NCI-H1092 (cell line): ENCODE data around the gene SIK3.

Source experiments
- DNase-seq: peaks from one replicate; lab custom pipeline; 2025; lab: John Stamatoyannopoulos, UW

SIK3 gene

DNA sequence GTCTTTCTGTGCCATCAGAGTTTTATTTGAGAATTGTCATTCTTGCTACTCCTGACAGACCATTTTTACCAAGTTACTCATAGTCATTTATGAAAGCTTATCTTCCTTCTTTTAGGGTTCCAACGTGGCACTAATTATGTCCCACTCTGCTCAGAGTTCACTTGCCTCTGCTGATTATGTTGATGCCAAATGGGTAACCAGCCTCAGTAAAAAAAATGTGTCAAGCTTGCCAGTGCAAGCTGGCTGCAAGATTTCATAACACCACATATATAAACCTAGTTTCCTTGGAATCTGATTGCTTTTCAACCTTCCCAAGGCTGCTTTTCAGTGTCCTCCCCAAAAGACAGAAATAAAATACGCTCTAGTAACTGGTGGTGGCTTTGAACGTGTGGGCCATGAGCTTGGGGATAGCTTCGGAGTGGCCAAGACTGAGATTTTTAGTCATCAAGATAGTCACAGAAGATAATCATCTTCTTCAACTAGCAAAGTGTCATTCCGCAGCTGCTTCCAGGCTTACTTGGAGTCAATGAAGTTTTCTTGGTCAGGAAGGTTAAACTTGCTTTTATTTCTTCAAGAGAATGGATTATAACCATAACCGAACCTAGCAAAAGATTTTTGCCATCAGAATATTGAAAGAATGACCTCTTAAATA is 231.3 kb downstream of the SIK3 start:
- no peak for DNase-seq

DNA sequence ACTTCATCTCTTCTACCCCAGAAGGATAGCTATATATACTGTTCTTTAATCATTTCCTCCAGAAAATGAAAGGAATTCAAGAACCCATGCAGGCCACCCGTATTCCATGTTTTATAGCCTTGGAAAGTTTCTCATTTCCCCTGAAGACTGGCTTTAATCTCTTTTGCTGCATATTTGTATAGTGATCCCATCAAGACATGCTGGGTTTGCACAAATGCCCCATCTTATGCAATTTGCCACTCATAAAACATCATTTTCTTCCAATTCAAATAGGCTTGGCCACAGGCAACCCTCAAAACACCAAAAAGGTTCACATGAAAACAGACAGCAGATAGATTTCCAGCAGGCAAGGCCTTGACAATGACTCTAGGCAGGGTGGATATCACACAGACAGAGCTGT is 232.5 kb downstream of the SIK3 start:
- no peak for DNase-seq

- DNase-seq = no peak
These were observed 233.7 kb downstream of the SIK3 start for GRCh38 chr11:116864531-116864930.

- DNase-seq = no peak
These were observed 235.3 kb downstream of the SIK3 start for GRCh38 chr11:116862951-116863350.

DNA sequence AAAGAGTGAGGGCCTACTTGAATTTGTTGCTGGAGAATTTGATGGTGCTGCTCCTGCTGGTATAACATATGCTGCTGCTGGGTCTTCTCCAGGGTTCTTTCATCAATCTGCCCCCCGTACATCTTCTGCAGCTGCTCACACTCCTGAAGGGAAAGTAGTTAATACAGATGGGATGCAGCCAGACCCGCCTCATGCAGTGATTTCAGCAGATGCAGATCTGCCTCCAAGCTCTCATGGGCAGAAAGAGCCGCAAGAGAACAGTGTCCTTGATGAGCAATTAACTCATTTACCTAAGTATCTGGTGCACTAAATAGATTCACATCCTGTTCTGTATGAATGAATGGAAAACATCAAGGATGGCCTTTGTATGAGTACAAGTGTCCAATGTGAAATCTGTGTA is 236.0 kb downstream of the SIK3 start:
- no peak for DNase-seq

DNA sequence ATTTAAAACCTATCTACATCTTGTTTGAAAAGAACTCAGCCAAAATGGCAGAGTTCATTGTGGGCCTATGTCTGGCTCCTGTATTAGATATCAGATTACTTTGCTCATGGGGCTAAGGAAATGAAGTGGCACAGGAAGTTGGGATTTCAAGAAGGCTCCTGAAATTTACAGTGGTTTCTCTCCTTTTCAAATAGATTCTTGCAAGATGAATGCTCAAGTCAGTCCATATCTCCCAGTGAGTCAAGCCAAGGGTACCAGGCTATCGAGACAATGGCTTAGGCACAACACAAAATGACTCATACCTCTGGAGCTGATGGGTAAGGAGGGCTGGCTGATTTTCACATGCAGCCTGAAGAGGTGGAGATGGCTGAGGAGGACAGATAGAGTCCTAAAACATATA is 236.7 kb downstream of the SIK3 start:
- no peak for DNase-seq

DNA sequence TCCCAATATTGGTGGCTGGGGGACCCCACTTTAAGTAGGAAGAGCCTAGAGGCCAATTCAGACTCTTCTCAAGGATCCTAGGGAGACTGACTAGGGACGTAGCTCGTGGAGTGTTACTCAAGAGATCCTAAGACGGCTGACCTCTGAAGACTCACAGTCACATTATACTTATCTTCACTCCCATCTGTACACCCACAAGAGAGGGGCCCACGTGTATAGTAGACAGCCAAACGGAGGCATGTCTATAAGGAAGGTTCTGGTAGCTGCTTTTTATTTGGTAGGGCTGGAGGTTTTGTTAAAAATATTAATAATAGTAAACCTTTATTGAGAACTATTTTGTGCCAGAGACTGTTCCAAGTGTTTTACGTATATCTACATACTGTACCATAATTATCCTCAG is 237.9 kb downstream of the SIK3 start:
- no peak for DNase-seq

DNA sequence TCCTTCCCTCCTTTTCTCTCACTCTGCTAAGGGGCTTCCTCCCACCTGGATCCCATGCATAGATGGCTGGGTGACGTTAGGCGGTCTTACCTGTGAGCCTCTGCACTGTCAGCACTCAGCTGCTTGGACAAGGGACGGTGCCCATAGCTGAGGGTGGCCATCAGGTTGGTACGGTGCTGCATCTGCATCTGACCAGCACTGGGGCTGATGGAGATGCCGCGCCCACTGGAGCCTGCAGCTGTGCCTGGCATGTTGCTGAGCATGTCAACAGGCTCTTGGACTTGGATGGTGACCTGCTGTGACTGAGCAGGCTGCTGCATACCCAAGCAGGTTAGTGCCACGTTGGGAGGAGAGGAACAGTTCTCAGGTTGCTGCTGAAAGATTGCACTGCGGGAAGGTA is 239.1 kb downstream of the SIK3 start:
- DNase-seq = no peak

DNA sequence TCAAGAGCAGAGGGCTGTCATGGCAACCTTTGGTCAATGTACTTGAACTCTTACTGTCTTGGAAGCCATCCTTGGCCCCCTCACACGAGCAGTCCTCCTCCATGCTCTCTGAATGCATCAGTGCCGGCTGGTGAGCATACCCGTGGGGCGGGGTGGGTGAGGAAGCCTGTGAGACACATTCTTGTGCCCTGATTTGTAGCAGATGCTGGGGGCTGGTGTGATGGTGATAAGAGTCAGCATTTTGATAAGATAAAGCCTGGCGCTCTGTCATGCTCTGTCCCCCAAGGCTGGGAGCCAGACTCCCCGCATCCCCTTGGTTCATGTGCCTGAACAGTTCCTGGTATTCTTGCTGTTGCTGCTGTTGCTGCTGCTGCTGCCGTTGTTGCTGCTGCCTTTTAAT is 240.3 kb downstream of the SIK3 start:
- no peak for DNase-seq

DNA sequence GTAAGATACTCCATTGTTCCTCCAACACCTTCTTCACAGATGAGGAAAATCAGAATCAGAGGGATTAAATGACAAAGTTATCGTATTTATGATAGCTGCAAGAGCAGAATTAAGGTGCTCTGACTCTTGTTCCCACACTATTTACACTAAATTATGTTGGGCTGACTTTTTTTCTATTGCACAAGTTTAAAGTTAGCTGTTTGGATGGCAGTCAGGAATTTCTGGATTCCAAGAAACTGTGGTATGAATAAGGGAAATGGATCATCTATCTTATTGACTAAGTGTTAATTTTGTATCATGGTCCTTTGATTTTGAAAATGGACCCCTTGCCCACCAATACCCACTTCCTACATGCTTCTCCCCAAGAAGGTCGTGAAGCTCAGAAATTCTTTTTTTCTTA is 240.9 kb downstream of the SIK3 start:
- no peak for DNase-seq

DNA sequence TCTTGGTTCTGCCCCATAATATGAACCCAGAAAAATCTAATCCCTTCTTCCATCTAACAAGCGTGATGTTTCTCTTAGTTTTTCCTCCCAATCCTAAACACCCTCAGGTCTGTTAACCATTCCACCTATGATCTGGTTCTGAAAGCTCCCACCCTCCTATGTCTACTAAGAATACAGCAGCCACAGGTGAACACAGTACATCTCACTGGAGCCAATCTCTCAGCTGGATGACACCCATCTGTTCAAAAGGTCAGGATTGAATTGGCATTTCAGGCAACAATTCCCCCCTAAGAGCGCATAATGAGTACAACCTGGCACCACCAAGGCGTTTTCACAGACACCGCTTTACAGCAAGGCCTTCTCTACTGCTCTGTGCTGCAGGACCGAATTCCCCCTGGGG is 241.8 kb downstream of the SIK3 start:
- no peak for DNase-seq

- DNase-seq = no peak
These were observed 242.8 kb downstream of the SIK3 start for GRCh38 chr11:116855413-116855812.

DNA sequence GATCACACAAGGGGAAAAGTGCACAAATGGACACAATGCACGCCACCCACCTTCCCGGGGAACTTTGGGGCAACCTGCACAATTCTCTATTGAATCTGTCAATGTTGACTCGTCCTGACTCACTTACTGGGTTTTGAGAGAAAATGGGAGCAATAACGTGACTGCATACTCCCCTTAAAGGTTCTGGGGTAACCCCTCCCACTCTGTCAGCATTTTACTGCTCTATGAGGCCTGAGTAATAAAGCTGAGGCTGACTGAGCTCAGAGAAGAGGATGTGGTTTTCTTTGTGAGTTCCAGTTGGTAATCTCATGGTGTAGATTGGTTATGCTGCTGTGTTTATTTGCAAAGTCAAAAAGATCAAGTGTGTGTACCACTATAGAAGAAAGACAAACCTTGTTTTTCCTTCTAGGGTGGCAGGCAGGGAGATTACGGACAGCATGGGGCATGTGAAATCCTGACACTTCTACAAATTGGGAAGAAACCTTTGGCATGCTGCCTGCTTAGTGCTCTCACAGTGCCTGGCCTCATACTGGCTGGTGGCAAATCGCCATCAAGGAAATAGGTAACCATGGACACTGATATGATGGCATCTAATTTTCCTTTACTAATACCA is 244.7 kb downstream of the SIK3 start:
- no peak for DNase-seq

DNA sequence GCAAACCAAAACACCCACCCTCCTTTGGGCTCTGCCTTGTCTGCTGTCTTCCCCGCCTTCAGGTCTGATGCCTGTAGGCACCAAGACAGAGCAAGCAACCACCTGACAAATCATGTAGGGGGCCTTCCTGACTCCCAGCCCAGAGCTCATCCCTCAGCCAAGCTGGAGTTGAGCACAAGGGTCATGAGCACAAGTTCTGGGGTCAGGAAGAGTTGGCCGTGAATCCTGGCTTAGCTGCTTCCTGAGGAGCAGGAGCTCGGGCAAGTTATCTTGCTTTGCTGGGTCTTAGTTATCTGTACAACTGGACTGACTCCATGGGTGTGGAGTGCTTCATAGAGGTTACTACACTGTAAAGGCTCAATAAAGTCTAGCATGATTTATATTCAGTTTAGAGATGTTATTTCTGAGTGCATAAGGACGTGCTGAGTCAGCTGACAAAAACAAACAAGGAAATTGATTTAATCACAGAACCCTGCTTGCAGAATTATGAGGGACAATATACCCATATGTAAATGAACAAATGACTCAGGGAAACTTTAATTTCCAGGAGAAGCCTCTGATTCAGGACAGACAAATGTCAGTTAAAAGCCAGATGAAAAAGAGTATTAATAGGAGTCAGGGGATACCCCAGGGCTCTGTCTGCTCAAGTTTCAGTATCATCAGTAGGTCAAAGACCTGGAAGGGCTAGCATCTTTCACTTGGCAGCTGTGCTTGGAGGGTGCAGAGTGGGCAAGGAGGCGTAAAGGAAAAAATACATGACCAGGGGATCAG is 245.8 kb downstream of the SIK3 start:
- no peak for DNase-seq

DNA sequence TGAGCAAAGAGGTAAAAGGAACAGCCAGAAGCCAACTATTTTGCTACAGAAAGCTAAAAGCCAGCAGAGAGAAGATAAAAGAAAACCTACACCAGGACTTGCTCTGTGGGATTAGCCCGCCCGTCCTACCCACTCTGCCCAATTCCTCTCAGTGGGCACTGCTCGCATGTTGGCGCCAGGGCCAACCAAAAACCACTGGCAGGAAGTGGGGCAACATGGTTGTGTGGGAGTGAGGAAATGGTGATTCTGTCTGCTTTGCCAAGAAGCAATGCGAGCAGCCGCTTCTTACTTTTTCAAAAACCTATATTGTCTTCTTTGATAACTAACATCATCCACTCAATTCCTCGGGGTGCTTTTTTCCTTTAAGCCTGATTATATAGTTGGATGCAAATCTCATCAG is 246.6 kb downstream of the SIK3 start:
- no peak for DNase-seq

DNA sequence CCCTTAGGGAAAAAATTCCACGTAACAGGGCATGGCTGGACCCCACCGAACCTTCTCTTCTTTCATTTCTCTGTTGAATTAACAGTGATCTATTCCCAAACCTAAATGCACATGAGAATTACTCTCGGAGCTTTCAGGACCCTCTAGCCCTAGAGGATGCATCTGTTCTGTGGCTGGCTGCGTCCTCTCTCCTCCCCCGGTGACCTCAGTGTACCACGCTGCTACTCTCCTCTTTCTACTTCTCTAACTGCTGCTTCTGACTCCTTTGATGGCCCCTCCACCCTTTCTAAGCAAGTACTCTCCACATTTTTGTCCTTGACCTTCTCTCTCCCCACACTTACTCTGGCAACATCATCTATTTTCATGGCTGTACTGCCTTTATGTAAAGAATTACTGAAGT is 248.7 kb downstream of the SIK3 start:
- no peak for DNase-seq

DNA sequence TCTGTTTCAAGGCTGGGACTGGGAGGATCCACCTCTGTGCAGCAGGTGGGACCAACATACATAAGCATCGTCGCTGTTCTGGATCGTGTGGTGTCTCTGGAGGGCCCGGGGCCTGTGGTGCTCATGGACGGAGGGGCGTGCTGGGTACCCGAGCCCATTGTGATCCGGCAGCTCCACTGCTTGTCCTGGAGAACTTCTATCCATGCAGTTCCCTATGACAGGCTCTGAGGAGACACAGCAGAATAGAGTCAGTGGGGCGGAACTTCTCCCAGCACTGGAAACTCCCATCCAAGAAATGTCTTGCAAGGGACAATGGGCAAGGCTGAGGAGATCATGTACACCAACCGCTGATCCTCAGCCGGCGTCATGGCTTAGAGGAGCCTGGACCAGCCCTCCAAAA is 249.2 kb downstream of the SIK3 start:
- no peak for DNase-seq

DNA sequence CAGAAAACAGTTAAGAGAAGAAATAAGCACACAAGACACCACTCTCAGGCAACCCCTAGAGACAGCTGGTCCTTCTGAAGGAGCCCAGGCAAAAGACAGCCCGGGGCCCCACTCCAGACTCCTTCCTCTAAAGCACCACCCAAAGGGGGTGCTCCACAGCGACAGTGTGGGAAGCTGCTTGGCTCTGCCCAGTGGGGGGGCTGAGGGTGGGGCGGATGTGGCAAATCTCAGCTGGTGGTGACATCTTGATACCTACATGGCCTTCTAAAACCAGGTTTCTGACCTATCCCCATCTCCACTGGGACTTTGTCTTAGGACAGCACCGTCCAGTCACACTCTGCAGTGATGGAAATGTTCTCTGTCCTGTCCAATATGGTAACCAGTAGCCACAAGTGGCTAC is 250.6 kb downstream of the SIK3 start:
- no peak for DNase-seq

- DNase-seq = no peak
These were observed 253.5 kb downstream of the SIK3 start for GRCh38 chr11:116844722-116845121.

DNA sequence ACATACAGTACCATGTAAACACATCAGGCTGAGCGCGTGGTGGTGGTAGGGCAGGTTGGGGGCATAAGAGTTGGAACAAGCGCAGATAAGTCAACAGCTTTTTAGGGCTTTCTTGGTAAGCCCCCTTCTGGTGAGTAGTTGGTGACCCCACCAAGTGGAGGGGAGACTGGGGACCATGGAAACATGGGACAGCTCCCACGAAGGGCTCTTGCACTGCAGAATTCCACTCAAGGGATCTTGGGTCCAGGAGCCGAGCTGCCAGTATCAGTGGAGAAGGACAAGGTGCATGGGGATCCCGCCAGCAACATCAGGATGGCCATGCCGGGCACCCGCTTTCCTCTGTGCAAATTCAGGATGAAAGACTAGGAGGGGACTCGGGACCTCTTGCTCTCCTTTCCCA is 254.6 kb downstream of the SIK3 start:
- DNase-seq = no peak

DNA sequence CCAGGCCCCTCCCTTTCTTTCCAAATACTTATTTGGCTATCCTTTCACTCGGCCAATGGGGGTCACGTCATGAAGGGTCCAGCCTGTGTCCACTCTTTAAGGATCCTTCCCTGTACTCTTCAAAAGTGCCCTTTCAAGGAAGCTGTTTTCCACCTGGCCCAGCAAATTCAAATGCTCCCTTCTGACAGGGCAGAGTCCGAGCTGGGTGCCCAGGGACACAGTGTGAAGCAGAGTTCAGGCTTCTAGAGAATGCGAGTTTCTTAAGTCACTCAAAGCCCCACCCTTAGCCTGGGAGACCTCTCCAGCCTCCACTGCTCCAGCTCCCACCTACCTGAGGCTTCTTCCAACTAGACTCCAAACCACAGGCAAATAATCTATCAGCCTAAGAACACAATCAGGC is 255.3 kb downstream of the SIK3 start:
- no peak for DNase-seq

- DNase-seq = no peak
These were observed 256.1 kb downstream of the SIK3 start for GRCh38 chr11:116842117-116842516.

DNA sequence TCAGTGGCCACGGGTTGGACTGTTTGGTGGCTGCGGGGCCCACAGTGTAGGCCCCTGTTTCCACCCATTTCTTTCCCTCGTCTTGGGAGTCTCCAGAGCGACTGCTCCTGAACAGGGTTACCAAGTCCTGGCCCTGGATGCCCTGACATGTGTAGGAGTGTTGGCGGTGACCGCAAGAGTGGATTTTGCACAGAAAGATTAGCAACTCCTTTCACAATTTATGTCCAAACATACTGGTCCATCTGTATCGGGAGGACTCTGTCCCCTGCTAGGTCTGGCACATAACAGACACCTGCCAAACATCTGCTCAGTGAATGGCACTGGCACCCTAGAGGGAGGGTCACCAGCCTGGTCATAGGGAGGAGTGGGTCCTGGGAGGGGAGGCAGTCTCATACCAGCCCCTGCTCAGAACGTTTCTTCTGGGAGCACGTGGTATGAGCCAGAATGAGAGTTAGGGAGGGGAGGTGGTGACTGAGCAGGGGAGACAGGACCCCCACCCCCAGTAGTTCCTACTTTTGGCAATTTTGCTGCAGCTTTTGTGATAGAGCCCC is 257.4 kb downstream of the SIK3 start:
- no peak for DNase-seq
